Measurements from ENCODE around the gene CLCF1.

- no peak for TF ChIP-seq CTCF (optimal IDR thresholded peaks at IDR 0.05 in 1 of 3, IDR thresholded peaks at IDR 0.05 in 1 of 3, conservative IDR thresholded peaks at IDR 0.05 in 1 of 3; ENCODE audit: extremely low read depth in 1 of 3, insufficient read depth in 2 of 3, low read length in 3 of 3)
- no peak for TF ChIP-seq EZH2 (IDR thresholded peaks at IDR 0.05; ENCODE audit: low read length)
These were observed 1.5 kb downstream of the CLCF1 start for GRCh38 chr11:67371911-67372320.

Measured in keratinocyte (primary cell).